ENCODE results near the gene POLR1E. TPM values are rescaled to one million over a fixed set of nuclear protein-coding genes. Genes with fewer than 3 reads are reported as not detected.

POLR1E gene
- total RNA-seq, 1 experiment from 2014 or later = 60.9 TPM

DNA sequence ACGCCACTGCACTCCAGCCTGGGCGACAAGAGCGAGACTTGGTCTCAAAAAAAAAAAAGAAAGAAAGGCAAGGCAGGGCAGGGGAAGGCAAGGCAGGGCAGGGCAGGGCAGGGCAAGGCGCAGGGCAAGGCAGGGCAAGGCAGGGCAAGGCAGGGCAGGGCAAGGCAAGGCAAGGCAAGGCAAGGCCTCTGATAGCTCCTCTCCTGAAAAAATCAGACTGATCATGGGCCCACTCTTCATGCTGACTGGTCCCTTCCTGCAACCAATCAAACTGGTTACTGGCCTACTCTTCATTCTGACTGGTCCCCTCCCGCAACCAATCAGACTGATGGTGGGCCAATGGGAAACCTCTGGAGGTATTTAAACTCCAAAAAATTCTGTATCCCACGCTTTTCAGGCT lies 17.1 kb upstream of the POLR1E start:
- H3K9ac ChIP-seq (ENCODE audit: low read length) = peak overlapping the region; percentile 88
- ATAC-seq (no peak), DNase-seq (ENCODE audit: low read depth, low spot score) (peak; percentile 68)
- RAD21 ChIA-PET (ENCODE audit: low non-redundant PET in 1 of 2, low total read pairs in 2 of 2, uncharacterized antibody in 2 of 2, unreplicated experiment in 2 of 2) = no interaction called here
- no peak overlapping the region for H2AFZ ChIP-seq (ENCODE audit: low read depth, low read length, poor library complexity, severe bottlenecking)
- no peaks in the 10 kb centered on the region for H3K27me3 ChIP-seq (ENCODE audit: insufficient read depth, low read length)
- H3K36me3 ChIP-seq (ENCODE audit: control insufficient read depth in 1 of 2, insufficient read depth in 2 of 2, low read length in 2 of 2) = no peaks in the 10 kb centered on the region
- peak overlapping the region; percentile 87 for H3K27ac ChIP-seq (ENCODE audit: low read depth, low read length)
- peak overlapping the region; percentile 72 to 96 for H3K4me3 ChIP-seq (replicated peaks in 1 of 2; ENCODE audit: low read depth in 1 of 2, low read length in 2 of 2)
- POLR2A ChIA-PET = no interaction called here
- CTCF ChIA-PET = no interaction called here
- H4K20me1 ChIP-seq (ENCODE audit: insufficient read depth) = peaks cover 9% of the 10 kb centered on the region; the same call in 1 of the 2 replicates
- peaks cover 37% of the 10 kb centered on the region for H3K79me2 ChIP-seq (ENCODE audit: insufficient read depth, low read length)
- peak overlapping the region; percentile 92 for H3K4me2 ChIP-seq (ENCODE audit: low read length)
- peaks cover 30 to 55% of the 10 kb centered on the region in 2 experiments for H3K4me1 ChIP-seq (ENCODE audit: control insufficient read depth in 1 of 2, insufficient read depth in 2 of 2, low read length in 2 of 2)
- TF ChIP-seq CEBPB (IDR thresholded peaks at IDR 0.05; ENCODE audit: low read depth) (no peak), EGR1 (IDR thresholded peaks at IDR 0.05; ENCODE audit: low read depth) (no peak), TCF7L2 (IDR thresholded peaks at IDR 0.05; ENCODE audit: borderline replicate concordance, extremely low read depth, insufficient read depth, insufficient read length) (no peak), SIN3A (IDR thresholded peaks at IDR 0.05; ENCODE audit: low read depth) (no peak), RAD21 (IDR thresholded peaks at IDR 0.05; ENCODE audit: low read depth) (no peak), POLR2AphosphoS5 (IDR thresholded peaks at IDR 0.05; ENCODE audit: low read depth, low read length) (peak; percentile 66), ZNF274 (IDR thresholded peaks at IDR 0.05; ENCODE audit: low read depth, low read length) (no peak), CBX3 (IDR thresholded peaks at IDR 0.05; ENCODE audit: low read depth) (no peak), EZH2phosphoT487 (IDR thresholded peaks at IDR 0.05; ENCODE audit: borderline replicate concordance) (no peak), ELF1 (IDR thresholded peaks at IDR 0.05; ENCODE audit: borderline replicate concordance, low read depth) (no peak), SP1 (IDR thresholded peaks at IDR 0.05; ENCODE audit: low read depth) (no peak), SRF (IDR thresholded peaks at IDR 0.05; ENCODE audit: low read depth) (no peak), FOSL1 (IDR thresholded peaks at IDR 0.05; ENCODE audit: low read depth) (no peak), ZFX (IDR thresholded peaks at IDR 0.05) (0 out of 2 replicates have a peak, but pooled peaks have one; percentile 28)
- TF ChIP-seq, protein P1, sequence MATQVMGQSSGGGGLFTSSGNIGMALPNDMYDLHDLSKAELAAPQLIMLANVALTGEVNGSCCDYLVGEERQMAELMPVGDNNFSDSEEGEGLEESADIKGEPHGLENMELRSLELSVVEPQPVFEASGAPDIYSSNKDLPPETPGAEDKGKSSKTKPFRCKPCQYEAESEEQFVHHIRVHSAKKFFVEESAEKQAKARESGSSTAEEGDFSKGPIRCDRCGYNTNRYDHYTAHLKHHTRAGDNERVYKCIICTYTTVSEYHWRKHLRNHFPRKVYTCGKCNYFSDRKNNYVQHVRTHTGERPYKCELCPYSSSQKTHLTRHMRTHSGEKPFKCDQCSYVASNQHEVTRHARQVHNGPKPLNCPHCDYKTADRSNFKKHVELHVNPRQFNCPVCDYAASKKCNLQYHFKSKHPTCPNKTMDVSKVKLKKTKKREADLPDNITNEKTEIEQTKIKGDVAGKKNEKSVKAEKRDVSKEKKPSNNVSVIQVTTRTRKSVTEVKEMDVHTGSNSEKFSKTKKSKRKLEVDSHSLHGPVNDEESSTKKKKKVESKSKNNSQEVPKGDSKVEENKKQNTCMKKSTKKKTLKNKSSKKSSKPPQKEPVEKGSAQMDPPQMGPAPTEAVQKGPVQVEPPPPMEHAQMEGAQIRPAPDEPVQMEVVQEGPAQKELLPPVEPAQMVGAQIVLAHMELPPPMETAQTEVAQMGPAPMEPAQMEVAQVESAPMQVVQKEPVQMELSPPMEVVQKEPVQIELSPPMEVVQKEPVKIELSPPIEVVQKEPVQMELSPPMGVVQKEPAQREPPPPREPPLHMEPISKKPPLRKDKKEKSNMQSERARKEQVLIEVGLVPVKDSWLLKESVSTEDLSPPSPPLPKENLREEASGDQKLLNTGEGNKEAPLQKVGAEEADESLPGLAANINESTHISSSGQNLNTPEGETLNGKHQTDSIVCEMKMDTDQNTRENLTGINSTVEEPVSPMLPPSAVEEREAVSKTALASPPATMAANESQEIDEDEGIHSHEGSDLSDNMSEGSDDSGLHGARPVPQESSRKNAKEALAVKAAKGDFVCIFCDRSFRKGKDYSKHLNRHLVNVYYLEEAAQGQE (IDR thresholded peaks at IDR 0.05; ENCODE audit: low read depth) = no peak
- TF ChIP-seq, protein P2, sequence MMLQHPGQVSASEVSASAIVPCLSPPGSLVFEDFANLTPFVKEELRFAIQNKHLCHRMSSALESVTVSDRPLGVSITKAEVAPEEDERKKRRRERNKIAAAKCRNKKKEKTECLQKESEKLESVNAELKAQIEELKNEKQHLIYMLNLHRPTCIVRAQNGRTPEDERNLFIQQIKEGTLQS (IDR thresholded peaks at IDR 0.05) = no peak
- H3K9me3 ChIP-seq (ENCODE audit: control insufficient read depth in 1 of 2, insufficient read depth in 1 of 2, low read depth in 1 of 2, low read length in 2 of 2) = no peaks in the 10 kb centered on the region
- no peaks in the 10 kb centered on the region for H3K9me2 ChIP-seq (ENCODE audit: insufficient read depth)
- intact Hi-C loops (cut with micrococcal nuclease) = no loop called here
- BruUV-seq (replicated peaks) = no TSS peak
